ENCODE measurements around the gene STUM. TPM values are rescaled to one million over a fixed set of nuclear protein-coding genes. Genes with fewer than 3 reads are reported as not detected.
"Not testable (repeated sequence)": the region's sequence is repeated elsewhere in the genome, so short reads cannot be mapped to it uniquely, and the experiment has no call there.

STUM gene
- polyA plus RNA-seq, 1 experiment = not detected

- Histone ChIP-seq H3K27ac (ENCODE audit: low read depth, low read length) (no peak overlapping the region), H3K4me3 (ENCODE audit: low read depth, low read length) (no peak overlapping the region), H3K27me3 (ENCODE audit: control insufficient read depth, insufficient read depth, low read length) (no peaks in the 10 kb centered on the region), H3K9me3 (ENCODE audit: control insufficient read depth, insufficient read depth, low read length) (no peaks in the 10 kb centered on the region; the same call in 1 of the 2 replicates)
- ChIA-PET CTCF (interaction anchor here (0.8 to 9.2 kb wide), 5 partner anchors 12 to 337 kb away, joined by 3 to 138 read pairs (median 4); partner anchors contain the start of gene PARP1), POLR2A (no interaction called here)
- DNase-seq (ENCODE audit: low read depth, low spot score) = no peak
- peak; percentile 65 for TF ChIP-seq CTCF (IDR thresholded peaks at IDR 0.05; ENCODE audit: low read depth, low read length)
Observed at GRCh38 chr1:226637147-226637935, 88.8 kb downstream of the STUM start.

GRCh38 chr1:226638001-226638601, 89.5 kb downstream of the STUM start:
- CTCF ChIA-PET = interaction anchor here (0.8 to 9.2 kb wide), 5 partner anchors 12 to 336 kb away, joined by 3 to 138 read pairs (median 4); partner anchors contain the start of gene PARP1
- TF ChIP-seq CTCF (IDR thresholded peaks at IDR 0.05; ENCODE audit: low read depth, low read length) = no peak
- Histone ChIP-seq H3K9me3 (ENCODE audit: control insufficient read depth, insufficient read depth, low read length) (no peaks in the 10 kb centered on the region; the same call in 1 of the 2 replicates), H3K4me3 (ENCODE audit: low read depth, low read length) (no peak overlapping the region), H3K27me3 (ENCODE audit: control insufficient read depth, insufficient read depth, low read length) (no peaks in the 10 kb centered on the region), H3K27ac (ENCODE audit: low read depth, low read length) (no peak overlapping the region)
- POLR2A ChIA-PET = no interaction called here
- no peak for DNase-seq (ENCODE audit: low read depth, low spot score)

- H3K27me3 ChIP-seq (ENCODE audit: control insufficient read depth, insufficient read depth, low read length) = no peaks in the 10 kb centered on the region
- no peak for TF ChIP-seq CTCF (IDR thresholded peaks at IDR 0.05; ENCODE audit: low read depth, low read length)
- H3K9me3 ChIP-seq (ENCODE audit: control insufficient read depth, insufficient read depth, low read length) = no peaks in the 10 kb centered on the region; the same call in 1 of the 2 replicates
- ChIA-PET POLR2A (no interaction called here), CTCF (interaction anchor here (4.4 to 9.2 kb wide), 2 partner anchors 13 to 188 kb away, joined by 24 to 138 read pairs; no protein-coding TSS in a partner anchor)
- H3K4me3 ChIP-seq (ENCODE audit: low read depth, low read length) = no peak overlapping the region
- no peak overlapping the region for H3K27ac ChIP-seq (ENCODE audit: low read depth, low read length)
- no peak for DNase-seq (ENCODE audit: low read depth, low spot score)
Observed at GRCh38 chr1:226638608-226639007, 90.0 kb downstream of the STUM start.

GRCh38 chr1:226639206-226639605, 90.6 kb downstream of the STUM start:
- H3K27ac ChIP-seq (ENCODE audit: low read depth, low read length); POLR2A ChIA-PET; H3K9me3 ChIP-seq (ENCODE audit: control insufficient read depth, insufficient read depth, low read length); H3K27me3 ChIP-seq (ENCODE audit: control insufficient read depth, insufficient read depth, low read length); H3K4me3 ChIP-seq (ENCODE audit: low read depth, low read length); DNase-seq (ENCODE audit: low read depth, low spot score): not testable (repeated sequence)
- CTCF ChIA-PET = interaction anchor here (0.6 to 9.2 kb wide), 2 partner anchors 187 to 253 kb away, joined by 3 to 138 read pairs; no protein-coding TSS in a partner anchor

GRCh38 chr1:226639631-226640061, 91.1 kb downstream of the STUM start:
- Histone ChIP-seq H3K27ac (ENCODE audit: low read depth, low read length) (no peak overlapping the region), H3K9me3 (ENCODE audit: control insufficient read depth, insufficient read depth, low read length) (no peaks in the 10 kb centered on the region; the same call in 1 of the 2 replicates), H3K4me3 (ENCODE audit: low read depth, low read length) (no peak overlapping the region), H3K27me3 (ENCODE audit: control insufficient read depth, insufficient read depth, low read length) (no peaks in the 10 kb centered on the region)
- CTCF ChIA-PET = no interaction called here
- no peak for TF ChIP-seq CTCF (IDR thresholded peaks at IDR 0.05; ENCODE audit: low read depth, low read length)
- POLR2A ChIA-PET = no interaction called here
- DNase-seq (ENCODE audit: low read depth, low spot score) = no peak

Measured in AG04450 (cell line).